Central memory CD4-positive, alpha-beta T cell (primary cell): ENCODE data around the gene FBXO11.
"Not testable (repeated sequence)": the region's sequence is repeated elsewhere in the genome, so short reads cannot be mapped to it uniquely, and the experiment has no call there.

Experiments
- DNase-seq: peaks from one replicate; pipeline ENCODE4 v3.0.0; 2022

FBXO11 gene

GRCh38 chr2:47897883-47898731 is 8.2 kb downstream of the FBXO11 start:
- no peak for DNase-seq

GRCh38 chr2:47897191-47897882 is 9.0 kb downstream of the FBXO11 start:
- not testable (repeated sequence) for DNase-seq

- no peak for DNase-seq
These were observed 9.8 kb downstream of the FBXO11 start for GRCh38 chr2:47896450-47896968.

- DNase-seq, result no peak
These were observed 12.5 kb downstream of the FBXO11 start for GRCh38 chr2:47893771-47894170.

- no peak for DNase-seq
These were observed 14.0 kb downstream of the FBXO11 start for GRCh38 chr2:47892338-47892730.

GRCh38 chr2:47891369-47892337 is 14.6 kb downstream of the FBXO11 start:
- DNase-seq, result no peak

GRCh38 chr2:47890711-47891368 is 15.5 kb downstream of the FBXO11 start:
- DNase-seq, result no peak

GRCh38 chr2:47888581-47889280 is 17.6 kb downstream of the FBXO11 start:
- peak; percentile 66 for DNase-seq

GRCh38 chr2:47876912-47877311 is 29.4 kb downstream of the FBXO11 start:
- no peak for DNase-seq

- DNase-seq, result no peak
These were observed 33.4 kb downstream of the FBXO11 start for GRCh38 chr2:47872941-47873340.

GRCh38 chr2:47870641-47871540 is 35.4 kb downstream of the FBXO11 start:
- DNase-seq, result no peak

GRCh38 chr2:47869859-47870595 is 36.3 kb downstream of the FBXO11 start:
- DNase-seq, result no peak

GRCh38 chr2:47868611-47869352 is 37.5 kb downstream of the FBXO11 start:
- DNase-seq, result no peak

GRCh38 chr2:47867205-47867604 is 39.1 kb downstream of the FBXO11 start:
- no peak for DNase-seq

GRCh38 chr2:47864566-47864965 is 41.7 kb downstream of the FBXO11 start:
- no peak for DNase-seq

- no peak for DNase-seq
These were observed 43.3 kb downstream of the FBXO11 start for GRCh38 chr2:47862949-47863348.

GRCh38 chr2:47853067-47853777 is 53.1 kb downstream of the FBXO11 start:
- DNase-seq, result not testable (repeated sequence)

GRCh38 chr2:47850198-47850597 is 56.1 kb downstream of the FBXO11 start:
- no peak for DNase-seq
